K562 (cell line): Measurements from ENCODE around the gene MMD2. TPM values are rescaled to one million over a fixed set of nuclear protein-coding genes. Genes with fewer than 3 reads are reported as not detected.
A peak's percentile ranks its signal among the peaks of the same experiment; 100 is the strongest.

Experiments
- ATAC-seq: fragments of 200-7000 bp; cut with Tn5 transposase; 3 replicates; pipeline ENCODE4 v1.9.1; 2020; ENCODE audit warnings: moderate library complexity
- BruUV-seq: library from RNA; stranded (reverse); fragments of 400-500 nt; replicated peaks from 2 replicates; lab custom pipeline; 2021; lab: Mats Ljungman, UMichigan
- CTCF ChIA-PET: fragments of 300-600 bp; formaldehyde crosslinking; extraction: SDS; loops from one replicate; lab custom pipeline; 2021; ENCODE audit warnings: low intra/inter-chr PET ratio; lab: Yijun Ruan, JAX
- POLR2A ChIA-PET: fragments of 300-600, 350-650 bp; sonication (Branson Sonifier 250); formaldehyde crosslinking; extraction: SDS; loops from one replicate; lab custom pipeline; 2021; ENCODE audit warnings: antibody characterized with exemption, inconsistent platforms; lab: Yijun Ruan, JAX
- DNase-seq, 4 experiments: peaks; one replicate each; pipeline versions ENCODE4 v3.0.0 to v3.0.0-alpha.2; 2011 to 2018; ENCODE audit warnings: low spot score in 3 of 4, mixed read lengths in 3 of 4; ENCODE audit errors: extremely low read depth in 1 of 4
- FAIRE-seq: peaks from 2 replicates; lab custom pipeline; 2011; peaks lifted over from hg19 to GRCh38; lab: Jason Lieb, UNC
- H2AFZ ChIP-seq: 2 replicates; pipeline ENCODE4 v1.6.0; 2011; ENCODE audit warnings: low read depth, low read length, control low read depth, inconsistent platforms
- H3K27ac ChIP-seq: fragments of 200-600 bp; 3 replicates; pipeline ENCODE4 v1.8.0; 2011; ENCODE audit warnings: low read depth, mild to moderate bottlenecking, control low read depth, inconsistent platforms, low read length, moderate library complexity, mixed read lengths; ENCODE audit errors: extremely low read depth
- H3K27me3 ChIP-seq, 2 experiments: fragments of 300-600 bp in 1 of 2; 2 replicates in 1 of 2; 3 replicates in 1 of 2; pipeline versions ENCODE4 v1.6.0 to v1.8.0; 2011; ENCODE audit warnings: inconsistent platforms in 2 of 2, low read length in 2 of 2, mild to moderate bottlenecking in 1 of 2, mixed read lengths in 1 of 2, moderate library complexity in 1 of 2; ENCODE audit not compliant: control insufficient read depth in 2 of 2, insufficient read depth in 2 of 2
- H3K36me3 ChIP-seq: fragments of 300-600 bp; 3 replicates; pipeline ENCODE4 v1.8.0; 2011; ENCODE audit warnings: mild to moderate bottlenecking, low read length, inconsistent platforms; ENCODE audit not compliant: control insufficient read depth, insufficient read depth
- H3K4me1 ChIP-seq, 2 experiments: fragments of 200-600 bp in 1 of 2; replicated peaks in 1 of 2; 2 replicates in 1 of 2; 3 replicates in 1 of 2; pipeline versions ENCODE4 v1.5.1 to v1.8.0; 2011; ENCODE audit warnings: inconsistent platforms in 2 of 2, low read length in 2 of 2, mild to moderate bottlenecking in 1 of 2, mixed read lengths in 1 of 2, moderate library complexity in 1 of 2; ENCODE audit not compliant: control insufficient read depth in 2 of 2, insufficient read depth in 2 of 2
- H3K4me2 ChIP-seq: 2 replicates; pipeline ENCODE4 v1.6.1; 2011; ENCODE audit warnings: low read length, control low read depth, inconsistent platforms, mixed read lengths; ENCODE audit not compliant: insufficient read depth
- H3K4me3 ChIP-seq: fragments of 200-600 bp; sonication (generic), shearing (Covaris generic); 2 replicates; pipeline ENCODE4 v1.5.1; 2016; ENCODE audit warnings: control low read depth, inconsistent platforms
- H3K79me2 ChIP-seq: fragments of 200-600 bp; 3 replicates; pipeline ENCODE4 v1.8.0; 2011; ENCODE audit warnings: low read length, inconsistent platforms; ENCODE audit not compliant: control insufficient read depth, insufficient read depth
- H3K9ac ChIP-seq, 2 experiments: 2 replicates each; pipeline versions ENCODE4 v1.6.0 to v1.6.1; 2011; ENCODE audit warnings: low read depth in 2 of 2, low read length in 2 of 2, control low read depth in 1 of 2, inconsistent platforms in 1 of 2, mild to moderate bottlenecking in 1 of 2, mixed read lengths in 1 of 2; ENCODE audit not compliant: insufficient read depth in 1 of 2
- H3K9me1 ChIP-seq: one replicate; pipeline ENCODE4 v1.6.0; 2011; ENCODE audit warnings: inconsistent platforms, mild to moderate bottlenecking, low read length, moderate library complexity; ENCODE audit not compliant: control insufficient read depth, insufficient read depth
- H3K9me3 ChIP-seq: replicated peaks from 2 replicates; pipeline ENCODE4 v1.5.1; 2011; ENCODE audit warnings: low read depth, low read length, inconsistent platforms; ENCODE audit not compliant: control insufficient read depth, insufficient read depth
- H4K20me1 ChIP-seq: replicated peaks from 2 replicates; pipeline ENCODE4 v1.6.1; 2011; ENCODE audit warnings: low read length, inconsistent platforms, mixed read lengths; ENCODE audit not compliant: control insufficient read depth, insufficient read depth
- CBFB ChIP-seq: sonication (generic); formaldehyde crosslinking; IDR thresholded peaks from 2 replicates; pipeline ENCODE4 v1.4.0; 2020; ENCODE audit warnings: mild to moderate bottlenecking, missing genetic modification reagents
- RFX1 ChIP-seq: fragments of 450-650 bp; IDR thresholded peaks from 2 replicates; pipeline ENCODE4 v1.6.1; 2016; ENCODE audit warnings: mild to moderate bottlenecking, moderate library complexity
- SRSF9 ChIP-seq: fragments of 200-400 bp; formaldehyde crosslinking; IDR thresholded peaks from 2 replicates; pipeline ENCODE4 v1.6.1; 2017; ENCODE audit warnings: low read depth, low read length, borderline replicate concordance
- ZBED1 ChIP-seq: IDR thresholded peaks from 2 replicates; pipeline ENCODE4 v1.6.1; 2014
- WGBS: fragments of 100-300 bp; shearing (Covaris generic); methylation state at CpG from one replicate; pipeline ENCODE4 v1.1.6; 2016; ENCODE audit warnings: low coverage, mixed read lengths; ENCODE audit not compliant: insufficient coverage; ENCODE audit errors: missing lambda C conversion rate; 5-methylcytosine and 5-hydroxymethylcytosine counted together
- in situ Hi-C: fragments of 300-500 bp; cut with MboI; formaldehyde crosslinking; loops from 4 replicates; pipeline ENCODE4 v1.15.0; 2018; ENCODE audit warnings: inconsistent platforms, mixed read lengths
- intact Hi-C: fragments of 100-400 bp; cut with micrococcal nuclease; formaldehyde crosslinking; loops from 2 replicates; pipeline ENCODE4 v1.14.2; 2022
- polyA plus RNA-seq, 8 experiments: library from polyadenylated mRNA; depleted of rRNA in 4 of 8; stranded (reverse) in 5 of 8; unstranded in 3 of 8; fragments of >200 nt; fragmentation: Nextera tagmentation in 2 of 8; fragmentation: Illumina TruSeq in 1 of 8; extraction: Ambion mirVana in 2 of 8; extraction: Trizol in 1 of 8; gene quantifications; 2 replicates each; pipeline versions ENCODE4 v1.2.1 to v1.2.3, GENCODE V29; 2011 to 2014; ENCODE audit warnings: inconsistent platforms in 1 of 8, missing spikeins in 1 of 8
- total RNA-seq, 7 experiments: library from RNA; depleted of rRNA in 6 of 7; stranded (reverse); fragments of >200 nt in 6 of 7; fragmentation: Illumina TruSeq in 2 of 7; extraction: Trizol in 2 of 7; gene quantifications; 2 replicates each; pipeline versions ENCODE4 v1.2.1 to v1.2.3, GENCODE V29; 2011 to 2021; ENCODE audit warnings: low replicate concordance in 1 of 7
- TF ChIP-seq, protein P1 (sequence below): fragments of 250-450 bp; sonication (Bioruptor Pico); IDR thresholded peaks from 2 replicates; pipeline ENCODE4 v1.5.0; 2020; ENCODE audit warnings: mild to moderate bottlenecking

Gene MMD2
- total and polyA plus RNA-seq, 9 of the 15 experiments (the other 6 are each of a cell fraction or from before 2014, with no cell fraction given) = not detected

DNA sequence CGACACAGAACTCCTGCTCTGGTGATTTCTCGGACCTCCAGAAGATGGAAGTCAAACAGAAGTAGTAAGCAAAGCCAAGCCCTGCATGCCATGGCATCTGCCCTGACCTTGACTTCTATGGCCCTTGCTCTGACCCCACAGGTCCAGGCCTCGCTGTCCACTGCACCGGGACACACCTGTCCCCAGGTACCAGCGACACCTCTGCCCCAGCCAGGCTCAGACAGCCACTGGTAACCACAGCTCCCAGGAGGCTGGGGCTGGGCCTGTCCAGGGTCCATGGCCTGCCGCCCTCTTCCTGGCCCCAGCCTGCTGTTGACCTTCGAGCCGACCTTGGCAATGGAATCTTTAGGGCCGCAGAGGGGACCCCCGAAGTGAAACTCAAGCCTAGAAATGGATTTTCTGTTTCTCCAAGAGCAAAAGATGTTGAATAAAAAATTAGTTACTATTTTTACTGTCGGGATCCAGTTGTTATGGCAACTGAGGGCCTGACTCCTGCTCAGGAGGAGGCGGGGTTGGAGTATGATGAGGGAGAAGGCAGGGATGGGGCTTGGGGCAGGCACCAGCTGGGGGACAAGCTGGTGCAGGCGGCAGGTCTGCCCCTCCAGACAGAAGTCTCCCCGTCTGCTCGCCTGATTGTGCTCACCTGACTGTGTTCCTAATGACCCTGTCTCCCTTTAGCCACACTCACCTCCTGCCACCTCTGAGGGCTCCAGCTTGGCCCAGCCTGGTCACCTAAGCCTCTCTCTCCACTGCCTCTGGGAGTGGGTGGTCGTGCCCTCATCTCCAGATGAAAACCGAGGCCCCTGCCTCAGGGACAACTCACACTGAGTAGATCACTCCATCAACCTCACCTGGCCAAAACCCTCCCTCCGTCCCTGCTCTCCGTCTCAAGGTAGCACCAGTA, 4.1 kb upstream of the MMD2 start:
- Histone ChIP-seq H4K20me1 (no peaks in the 10 kb centered on the region), H3K9ac (no peak overlapping the region; a peak in 1 of 4 replicates), H3K9me1 (no peaks in the 10 kb centered on the region), H3K4me2 (no peak overlapping the region)
- in situ Hi-C loops = no loop called here
- no peak for DNase-seq
- TF ChIP-seq CBFB (no peak), ZBED1 (no peak), RFX1 (peak; percentile 80), SRSF9 (no peak)
- TF ChIP-seq, protein P1, sequence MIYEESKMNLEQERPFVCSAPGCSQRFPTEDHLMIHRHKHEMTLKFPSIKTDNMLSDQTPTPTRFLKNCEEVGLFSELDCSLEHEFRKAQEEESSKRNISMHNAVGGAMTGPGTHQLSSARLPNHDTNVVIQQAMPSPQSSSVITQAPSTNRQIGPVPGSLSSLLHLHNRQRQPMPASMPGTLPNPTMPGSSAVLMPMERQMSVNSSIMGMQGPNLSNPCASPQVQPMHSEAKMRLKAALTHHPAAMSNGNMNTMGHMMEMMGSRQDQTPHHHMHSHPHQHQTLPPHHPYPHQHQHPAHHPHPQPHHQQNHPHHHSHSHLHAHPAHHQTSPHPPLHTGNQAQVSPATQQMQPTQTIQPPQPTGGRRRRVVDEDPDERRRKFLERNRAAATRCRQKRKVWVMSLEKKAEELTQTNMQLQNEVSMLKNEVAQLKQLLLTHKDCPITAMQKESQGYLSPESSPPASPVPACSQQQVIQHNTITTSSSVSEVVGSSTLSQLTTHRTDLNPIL (CRISPR knock-in tag) = no peak
- TF ChIP-seq, all 486 proteins: peak for 1
- no peak overlapping the region for H3K4me3 ChIP-seq
- no peak overlapping the region for H2AFZ ChIP-seq
- H3K79me2 ChIP-seq = no peaks in the 10 kb centered on the region
- no peak overlapping the region for H3K27ac ChIP-seq
- FAIRE-seq = no peak
- H3K9me3 ChIP-seq = no peaks in the 10 kb centered on the region
- H3K4me1 ChIP-seq = peaks cover 0 to 8% of the 10 kb centered on the region in 2 experiments; a peak in 4 of 5 replicates
- no TSS peak for BruUV-seq
- POLR2A ChIA-PET = no interaction called here
- ATAC-seq = peak; percentile 32; the same call in 2 of the 3 replicates
- WGBS = 23% methylated on average over 18 of the region's 19 CpGs
- intact Hi-C loops = no loop called here
- CTCF ChIA-PET = no interaction called here
- H3K36me3 ChIP-seq = no peaks in the 10 kb centered on the region
- H3K27me3 ChIP-seq = peaks cover 0 to 13% of the 10 kb centered on the region in 2 experiments; a peak in 4 of 5 replicates
